SU-DHL-6 (cell line): Measurements from ENCODE around the gene SASS6.
A peak's percentile ranks its signal among the peaks of the same experiment; 100 is the strongest.

Source experiments
- H2AFZ ChIP-seq: fragments of 200-600 bp; sonication (generic); 2 replicates; pipeline ENCODE4 v1.6.1; 2014; ENCODE audit warnings: low read depth, mild to moderate bottlenecking, moderate library complexity, mixed read lengths, antibody characterized with exemption, low read length; ENCODE audit not compliant: severe bottlenecking
- H3F3A ChIP-seq: fragments of 200-600 bp; shearing (Covaris generic); 2 replicates; pipeline ENCODE4 v1.6.0; 2016; ENCODE audit warnings: antibody characterized with exemption, mild to moderate bottlenecking; ENCODE audit not compliant: insufficient read depth
- H3K27ac ChIP-seq: fragments of 200-600 bp; sonication (generic); 2 replicates; pipeline ENCODE4 v1.5.1; 2016; ENCODE audit warnings: low read depth, mild to moderate bottlenecking, low read length, moderate library complexity, mixed read lengths
- H3K27me3 ChIP-seq: fragments of 200-600 bp; sonication (generic), shearing (Covaris generic); 2 replicates; pipeline ENCODE4 v1.6.0; 2014; ENCODE audit warnings: mild to moderate bottlenecking, low read length
- H3K36me3 ChIP-seq: fragments of 200-600 bp; sonication (generic); 2 replicates; pipeline ENCODE4 v1.6.1; 2014; ENCODE audit warnings: mild to moderate bottlenecking, low read length, mixed read lengths
- H3K4me2 ChIP-seq: fragments of 300-600, 200-600 bp; shearing (Covaris generic), sonication (generic); 2 replicates; pipeline ENCODE4 v1.6.0; 2014; ENCODE audit warnings: low read length, low read depth, mild to moderate bottlenecking; ENCODE audit not compliant: poor library complexity, severe bottlenecking
- H3K4me3 ChIP-seq: fragments of 200-600 bp; sonication (generic); 2 replicates; pipeline ENCODE4 v1.5.1; 2014; ENCODE audit warnings: antibody characterized with exemption, low read length, mild to moderate bottlenecking, mixed read lengths; ENCODE audit not compliant: insufficient read depth, poor library complexity, severe bottlenecking
- H3K79me2 ChIP-seq: fragments of 200-600 bp; sonication (generic); 2 replicates; pipeline ENCODE4 v1.6.1; 2014; ENCODE audit warnings: mild to moderate bottlenecking, low read length, moderate library complexity; ENCODE audit not compliant: insufficient read depth
- H3K9ac ChIP-seq: fragments of 200-600 bp; sonication (generic); 2 replicates; pipeline ENCODE4 v1.7.0; 2014; ENCODE audit warnings: mild to moderate bottlenecking, low read length
- H3K9me2 ChIP-seq: fragments of 200-600 bp; sonication (generic); replicated peaks from 2 replicates; pipeline ENCODE4 v1.6.1; 2014; ENCODE audit warnings: low read length; ENCODE audit not compliant: insufficient read depth
- H3K9me3 ChIP-seq: fragments of 200-600 bp; sonication (generic); 2 replicates; pipeline ENCODE4 v1.6.1; 2014; ENCODE audit warnings: low read length, mixed read lengths; ENCODE audit not compliant: insufficient read depth
- H4K20me1 ChIP-seq: fragments of 200-600 bp; sonication (generic); 2 replicates; pipeline ENCODE4 v1.6.1; 2014; ENCODE audit warnings: low read depth, mild to moderate bottlenecking, antibody characterized with exemption, low read length, moderate library complexity, mixed read lengths
- CTCF ChIP-seq: fragments of 200-600 bp; sonication (generic); IDR thresholded peaks from one replicate; pipeline ENCODE4 v1.5.1; 2017; ENCODE audit warnings: antibody characterized with exemption, mild to moderate bottlenecking, low read length, moderate library complexity; ENCODE audit not compliant: insufficient read depth, poor library complexity, severe bottlenecking
- EZH2phosphoT487 ChIP-seq: fragments of 200-600 bp; sonication (generic), shearing (Covaris generic); conservative IDR thresholded peaks from 2 replicates; pipeline ENCODE4 v1.6.1; 2018; ENCODE audit warnings: mild to moderate bottlenecking, antibody characterized with exemption, low read length, moderate library complexity, mixed read lengths

The SASS6 gene

GRCh38 chr1:100141192-100141591 lies 8.5 kb upstream of the SASS6 start:
- H3F3A ChIP-seq, result no peaks in the 10 kb centered on the region
- H3K9me3 ChIP-seq, result no peaks in the 10 kb centered on the region
- no peak overlapping the region for H3K27ac ChIP-seq
- no peaks in the 10 kb centered on the region for H3K9me2 ChIP-seq
- H2AFZ ChIP-seq, result no peak overlapping the region
- H3K36me3 ChIP-seq, result peaks cover 75% of the 10 kb centered on the region
- H4K20me1 ChIP-seq, result no peaks in the 10 kb centered on the region
- TF ChIP-seq CTCF (no peak), EZH2phosphoT487 (no peak)
- H3K4me3 ChIP-seq, result no peak overlapping the region
- H3K27me3 ChIP-seq, result no peaks in the 10 kb centered on the region
- H3K4me2 ChIP-seq, result no peak overlapping the region
- no peak overlapping the region for H3K9ac ChIP-seq
- H3K79me2 ChIP-seq, result no peaks in the 10 kb centered on the region; the same call in 1 of the 2 replicates

DNA sequence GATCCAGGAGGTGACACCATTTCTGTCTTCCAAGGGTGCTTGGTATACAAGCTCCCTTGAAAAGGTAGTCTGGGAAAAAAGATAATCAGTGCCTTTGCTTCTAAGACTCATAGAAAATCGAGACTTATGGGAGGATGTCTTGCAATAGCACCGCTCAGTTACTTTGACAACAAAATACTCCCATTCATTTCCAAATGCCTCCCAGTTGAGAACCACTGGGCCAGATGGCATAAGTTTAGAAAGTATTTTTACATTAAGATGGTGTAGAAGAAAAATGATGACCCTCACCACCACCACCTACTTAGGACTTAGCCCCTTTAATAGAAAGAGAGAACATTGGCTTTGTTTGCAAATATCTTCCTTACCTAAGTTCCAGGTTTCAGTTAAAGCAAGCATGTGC lies 4.9 kb upstream of the SASS6 start:
- H3K4me3 ChIP-seq, result no peak overlapping the region
- no peaks in the 10 kb centered on the region; the same call in 1 of the 2 replicates for H3F3A ChIP-seq
- H4K20me1 ChIP-seq, result no peaks in the 10 kb centered on the region
- H3K36me3 ChIP-seq, result peaks cover 51% of the 10 kb centered on the region
- no peak overlapping the region for H3K4me2 ChIP-seq
- H3K79me2 ChIP-seq, result peaks cover 31% of the 10 kb centered on the region
- no peaks in the 10 kb centered on the region for H3K27me3 ChIP-seq
- H3K9ac ChIP-seq, result no peak overlapping the region
- TF ChIP-seq CTCF (no peak), EZH2phosphoT487 (no peak)
- H3K27ac ChIP-seq, result no peak overlapping the region
- no peaks in the 10 kb centered on the region for H3K9me3 ChIP-seq
- no peak overlapping the region for H2AFZ ChIP-seq
- no peaks in the 10 kb centered on the region for H3K9me2 ChIP-seq

- Histone ChIP-seq H3K4me2 (peak overlapping the region; percentile 93), H3K27me3 (no peaks in the 10 kb centered on the region), H3K9me2 (no peaks in the 10 kb centered on the region), H3K27ac (no peak overlapping the region), H3F3A (no peaks in the 10 kb centered on the region; the same call in 1 of the 2 replicates), H4K20me1 (no peaks in the 10 kb centered on the region), H3K4me3 (no peak overlapping the region), H3K79me2 (peaks cover 58% of the 10 kb centered on the region), H3K9ac (no peak overlapping the region), H2AFZ (no peak overlapping the region), H3K9me3 (no peaks in the 10 kb centered on the region), H3K36me3 (peaks cover 24% of the 10 kb centered on the region)
- no peak for TF ChIP-seq EZH2phosphoT487
- TF ChIP-seq CTCF, result no peak
Measured at GRCh38 chr1:100134872-100135271, 2.1 kb upstream of the SASS6 start.
